HepG2 (cell line): ENCODE results near the gene RHOT2. TPM values are rescaled to one million over a fixed set of nuclear protein-coding genes. Genes with fewer than 3 reads are reported as not detected.
A peak's percentile ranks its signal among the peaks of the same experiment; 100 is the strongest.

Experiments
- GLI4 ChIP-seq: sonication (generic); formaldehyde crosslinking; IDR thresholded peaks from 2 replicates; pipeline ENCODE4 v1.5.1; 2020; ENCODE audit warnings: missing genetic modification reagents, mild to moderate bottlenecking, moderate library complexity, borderline replicate concordance
- HNRNPUL1 ChIP-seq: fragments of 200-400 bp; formaldehyde crosslinking; IDR thresholded peaks from 2 replicates; pipeline ENCODE4 v1.6.1; 2017; ENCODE audit warnings: low read depth, mild to moderate bottlenecking, low read length, moderate library complexity
- MAFG ChIP-seq: sonication (generic); formaldehyde crosslinking; IDR thresholded peaks from 2 replicates; pipeline ENCODE4 v1.5.1; 2020; ENCODE audit warnings: mild to moderate bottlenecking, missing genetic modification reagents
- MIER3 ChIP-seq: IDR thresholded peaks from 2 replicates; pipeline ENCODE4 v1.6.1; 2016; ENCODE audit warnings: missing compliant biosample characterization, borderline replicate concordance
- SETDB1 ChIP-seq: sonication (generic); formaldehyde crosslinking; IDR thresholded peaks from 2 replicates; pipeline ENCODE4 v1.5.1; 2020; ENCODE audit warnings: missing genetic modification reagents, mild to moderate bottlenecking, borderline replicate concordance
- SRY ChIP-seq: sonication (generic); formaldehyde crosslinking; IDR thresholded peaks from 2 replicates; pipeline ENCODE4 v1.8.0; 2022; ENCODE audit warnings: mild to moderate bottlenecking, missing genetic modification reagents
- TOE1 ChIP-seq: sonication (generic); formaldehyde crosslinking; IDR thresholded peaks from 2 replicates; pipeline ENCODE4 v1.4.0; 2020; ENCODE audit warnings: mild to moderate bottlenecking, missing genetic modification reagents
- ZBTB3 ChIP-seq: sonication (generic); formaldehyde crosslinking; IDR thresholded peaks from 2 replicates; pipeline ENCODE4 v1.4.0; 2020; ENCODE audit warnings: low read depth, mild to moderate bottlenecking, moderate library complexity, missing genetic modification reagents, borderline replicate concordance
- ZC3H13 ChIP-seq: sonication (generic); formaldehyde crosslinking; IDR thresholded peaks from 2 replicates; pipeline ENCODE4 v1.8.1; 2023; ENCODE audit warnings: mild to moderate bottlenecking, missing genetic modification reagents, moderate library complexity
- ZFP36L2 ChIP-seq: sonication (generic); formaldehyde crosslinking; IDR thresholded peaks from 2 replicates; pipeline ENCODE4 v1.4.0; 2020; ENCODE audit warnings: missing genetic modification reagents
- ZFX ChIP-seq: sonication (generic); formaldehyde crosslinking; IDR thresholded peaks from 2 replicates; pipeline ENCODE4 v1.4.0; 2020; ENCODE audit warnings: mild to moderate bottlenecking, low read depth, missing genetic modification reagents, moderate library complexity
- ZFYVE20 ChIP-seq: sonication (generic); formaldehyde crosslinking; IDR thresholded peaks from 2 replicates; pipeline ENCODE4 v1.8.0; 2023; ENCODE audit warnings: low read depth, mild to moderate bottlenecking, moderate library complexity, missing genetic modification reagents, borderline replicate concordance
- ZMYM4 ChIP-seq: sonication (generic); formaldehyde crosslinking; IDR thresholded peaks from 2 replicates; pipeline ENCODE4 v1.8.1; 2023; ENCODE audit warnings: mild to moderate bottlenecking, missing genetic modification reagents
- ZNF280B ChIP-seq: sonication (generic); formaldehyde crosslinking; IDR thresholded peaks from 2 replicates; pipeline ENCODE4 v1.5.0; 2020; ENCODE audit warnings: missing genetic modification reagents, mild to moderate bottlenecking, borderline replicate concordance
- ZNF432 ChIP-seq: sonication (generic); formaldehyde crosslinking; IDR thresholded peaks from 2 replicates; pipeline ENCODE4 v1.5.0; 2020; ENCODE audit warnings: missing genetic modification reagents, mild to moderate bottlenecking, borderline replicate concordance
- ZNF441 ChIP-seq: sonication (generic); formaldehyde crosslinking; IDR thresholded peaks from 2 replicates; pipeline ENCODE4 v1.7.0; 2021; ENCODE audit warnings: missing genetic modification reagents, borderline replicate concordance
- ZNF543 ChIP-seq: sonication (generic); formaldehyde crosslinking; IDR thresholded peaks from 2 replicates; pipeline ENCODE4 v1.4.0; 2020; ENCODE audit warnings: mild to moderate bottlenecking, missing genetic modification reagents
- ZNF616 ChIP-seq: sonication (generic); formaldehyde crosslinking; IDR thresholded peaks from 2 replicates; pipeline ENCODE4 v1.5.0; 2020; ENCODE audit warnings: low read depth, mild to moderate bottlenecking, missing genetic modification reagents
- ZNF770 ChIP-seq: sonication (generic); formaldehyde crosslinking; IDR thresholded peaks from 2 replicates; pipeline ENCODE4 v1.5.0; 2020; ENCODE audit warnings: mild to moderate bottlenecking, missing genetic modification reagents
- polyA plus RNA-seq, 8 experiments: library from polyadenylated mRNA; depleted of rRNA in 3 of 8; stranded (reverse) in 7 of 8; unstranded in 1 of 8; fragments of >200 nt; fragmentation: Illumina TruSeq in 4 of 8; extraction: Trizol in 4 of 8; gene quantifications; 2 replicates each; pipeline versions ENCODE4 v1.2.1 to v1.2.3, GENCODE V29; 2011 to 2016; ENCODE audit warnings: low read depth in 4 of 8, missing spikeins in 1 of 8, mixed read lengths in 1 of 8; ENCODE audit not compliant: insufficient read depth in 1 of 8
- total RNA-seq, 5 experiments: library from RNA; depleted of rRNA; stranded (reverse); fragments of >200 nt; fragmentation: Illumina TruSeq; extraction: Trizol; gene quantifications; 2 replicates each; pipeline ENCODE4 v1.2.3, GENCODE V29; 2016; ENCODE audit warnings: low read depth in 1 of 5
- TF ChIP-seq, protein P1 (sequence below): IDR thresholded peaks from 2 replicates; pipeline ENCODE4 v1.6.1; 2016; ENCODE audit warnings: low read depth, control low read depth
- TF ChIP-seq, protein P2 (sequence below): sonication (generic); formaldehyde crosslinking; IDR thresholded peaks from 2 replicates; pipeline ENCODE4 v1.8.0; 2022; ENCODE audit warnings: missing genetic modification reagents, low read depth, mild to moderate bottlenecking, borderline replicate concordance
- TF ChIP-seq, protein P3 (sequence below): sonication (generic); formaldehyde crosslinking; IDR thresholded peaks from 2 replicates; pipeline ENCODE4 v1.8.0; 2022; ENCODE audit warnings: missing genetic modification reagents, mild to moderate bottlenecking, borderline replicate concordance

The RHOT2 gene
- total and polyA plus RNA-seq, 2 of the 13 experiments (the other 11 are each of a cell fraction or from before 2014, with no cell fraction given), result 63.6 to 76.9 TPM

- TF ChIP-seq, protein P1, sequence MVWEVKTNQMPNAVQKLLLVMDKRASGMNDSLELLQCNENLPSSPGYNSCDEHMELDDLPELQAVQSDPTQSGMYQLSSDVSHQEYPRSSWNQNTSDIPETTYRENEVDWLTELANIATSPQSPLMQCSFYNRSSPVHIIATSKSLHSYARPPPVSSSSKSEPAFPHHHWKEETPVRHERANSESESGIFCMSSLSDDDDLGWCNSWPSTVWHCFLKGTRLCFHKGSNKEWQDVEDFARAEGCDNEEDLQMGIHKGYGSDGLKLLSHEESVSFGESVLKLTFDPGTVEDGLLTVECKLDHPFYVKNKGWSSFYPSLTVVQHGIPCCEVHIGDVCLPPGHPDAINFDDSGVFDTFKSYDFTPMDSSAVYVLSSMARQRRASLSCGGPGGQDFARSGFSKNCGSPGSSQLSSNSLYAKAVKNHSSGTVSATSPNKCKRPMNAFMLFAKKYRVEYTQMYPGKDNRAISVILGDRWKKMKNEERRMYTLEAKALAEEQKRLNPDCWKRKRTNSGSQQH (CRISPR knock-in tag), result peak; percentile 60; the same call in 1 of the 2 replicates
- TF ChIP-seq ZMYM4 (CRISPR knock-in tag) (no peak), HNRNPUL1 (no peak), ZNF543 (CRISPR knock-in tag) (peak; percentile 78; the same call in 1 of the 2 replicates), SETDB1 (CRISPR knock-in tag) (no peak), ZNF441 (CRISPR knock-in tag) (no peak; the same call in 1 of the 2 replicates), ZBTB3 (CRISPR knock-in tag) (no peak), MAFG (CRISPR knock-in tag) (no peak), ZNF616 (no peak), SRY (CRISPR knock-in tag) (peak; percentile 85; the same call in 1 of the 2 replicates), ZFP36L2 (CRISPR knock-in tag) (no peak; the same call in 1 of the 2 replicates), GLI4 (CRISPR knock-in tag) (0 out of 2 replicates have a peak, but pooled peaks have one; percentile 33), MIER3 (CRISPR knock-in tag) (no peak), ZFYVE20 (CRISPR knock-in tag) (peak; percentile 18; the same call in 1 of the 2 replicates), ZNF770 (CRISPR knock-in tag) (no peak; the same call in 1 of the 2 replicates), ZNF280B (CRISPR knock-in tag) (peak; percentile 84), ZNF432 (CRISPR knock-in tag) (no peak), ZC3H13 (CRISPR knock-in tag) (peak; percentile 75; the same call in 1 of the 2 replicates), ZFX (peak; percentile 98), TOE1 (no peak)
- TF ChIP-seq, protein P2, sequence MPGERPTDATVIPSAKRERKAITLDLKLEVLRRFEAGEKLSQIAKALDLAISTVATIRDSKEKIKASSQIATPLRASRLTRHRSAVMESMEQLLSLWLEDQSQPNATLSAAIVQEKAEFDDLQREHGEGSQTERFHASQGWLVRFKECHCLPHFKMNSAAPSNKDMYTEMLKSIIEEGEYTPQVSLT, result no peak; the same call in 1 of the 2 replicates
- TF ChIP-seq, protein P3, sequence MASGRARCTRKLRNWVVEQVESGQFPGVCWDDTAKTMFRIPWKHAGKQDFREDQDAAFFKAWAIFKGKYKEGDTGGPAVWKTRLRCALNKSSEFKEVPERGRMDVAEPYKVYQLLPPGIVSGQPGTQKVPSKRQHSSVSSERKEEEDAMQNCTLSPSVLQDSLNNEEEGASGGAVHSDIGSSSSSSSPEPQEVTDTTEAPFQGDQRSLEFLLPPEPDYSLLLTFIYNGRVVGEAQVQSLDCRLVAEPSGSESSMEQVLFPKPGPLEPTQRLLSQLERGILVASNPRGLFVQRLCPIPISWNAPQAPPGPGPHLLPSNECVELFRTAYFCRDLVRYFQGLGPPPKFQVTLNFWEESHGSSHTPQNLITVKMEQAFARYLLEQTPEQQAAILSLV (CRISPR knock-in tag), result peak; percentile 85
These were observed 53.2 kb downstream of the RHOT2 start, which contains the start of gene ANTKMT (continued) for GRCh38 chr16:720990-721764.
